ENCODE data around the gene KLRD1.

DNA sequence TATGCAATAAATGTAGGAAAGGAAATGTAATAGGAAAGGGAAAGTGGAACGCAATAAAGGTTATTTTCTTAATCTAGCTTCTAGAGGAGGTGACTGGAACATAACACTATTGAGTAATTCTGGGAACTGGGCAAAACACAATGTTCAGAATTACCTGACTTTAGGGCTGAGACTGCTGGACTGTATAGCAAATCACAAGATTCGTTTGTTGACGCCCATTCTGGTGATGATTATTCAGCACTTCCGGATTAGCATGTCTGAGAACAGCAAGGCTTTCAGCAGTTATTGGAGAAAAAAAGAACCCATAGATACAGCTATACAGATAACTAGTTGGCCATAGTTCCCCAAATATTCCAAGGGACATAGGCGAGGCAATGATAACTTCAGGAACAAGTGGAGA, 2.3 kb upstream of the KLRD1 start:
- TF ChIP-seq SP1 (IDR thresholded peaks at IDR 0.05): no peak
- TF ChIP-seq, protein P1, sequence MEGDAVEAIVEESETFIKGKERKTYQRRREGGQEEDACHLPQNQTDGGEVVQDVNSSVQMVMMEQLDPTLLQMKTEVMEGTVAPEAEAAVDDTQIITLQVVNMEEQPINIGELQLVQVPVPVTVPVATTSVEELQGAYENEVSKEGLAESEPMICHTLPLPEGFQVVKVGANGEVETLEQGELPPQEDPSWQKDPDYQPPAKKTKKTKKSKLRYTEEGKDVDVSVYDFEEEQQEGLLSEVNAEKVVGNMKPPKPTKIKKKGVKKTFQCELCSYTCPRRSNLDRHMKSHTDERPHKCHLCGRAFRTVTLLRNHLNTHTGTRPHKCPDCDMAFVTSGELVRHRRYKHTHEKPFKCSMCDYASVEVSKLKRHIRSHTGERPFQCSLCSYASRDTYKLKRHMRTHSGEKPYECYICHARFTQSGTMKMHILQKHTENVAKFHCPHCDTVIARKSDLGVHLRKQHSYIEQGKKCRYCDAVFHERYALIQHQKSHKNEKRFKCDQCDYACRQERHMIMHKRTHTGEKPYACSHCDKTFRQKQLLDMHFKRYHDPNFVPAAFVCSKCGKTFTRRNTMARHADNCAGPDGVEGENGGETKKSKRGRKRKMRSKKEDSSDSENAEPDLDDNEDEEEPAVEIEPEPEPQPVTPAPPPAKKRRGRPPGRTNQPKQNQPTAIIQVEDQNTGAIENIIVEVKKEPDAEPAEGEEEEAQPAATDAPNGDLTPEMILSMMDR (IDR thresholded peaks at IDR 0.05; ENCODE audit: low read depth, low read length, missing input control): no peak
- no peak for TF ChIP-seq JUND (IDR thresholded peaks at IDR 0.05)
- TF ChIP-seq, protein P2, sequence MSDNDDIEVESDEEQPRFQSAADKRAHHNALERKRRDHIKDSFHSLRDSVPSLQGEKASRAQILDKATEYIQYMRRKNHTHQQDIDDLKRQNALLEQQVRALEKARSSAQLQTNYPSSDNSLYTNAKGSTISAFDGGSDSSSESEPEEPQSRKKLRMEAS (IDR thresholded peaks at IDR 0.05): no peak

All from liver (tissue), 3 donors.